HUES64 (cell line): ENCODE measurements around the gene GORASP1.

Source experiments
- H3K27ac ChIP-seq: 2 replicates; pipeline ENCODE4 v1.7.0; 2013; ENCODE audit warnings: low read depth, low read length, inconsistent platforms
- H3K27me3 ChIP-seq: 2 replicates; pipeline ENCODE4 v1.6.1; 2013; ENCODE audit warnings: mild to moderate bottlenecking, low read length; ENCODE audit not compliant: insufficient read depth
- H3K36me3 ChIP-seq: 2 replicates; pipeline ENCODE4 v1.6.1; 2013; ENCODE audit warnings: mild to moderate bottlenecking, low read length; ENCODE audit not compliant: insufficient read depth
- H3K4me1 ChIP-seq: 2 replicates; pipeline ENCODE4 v1.6.1; 2013; ENCODE audit warnings: mild to moderate bottlenecking, low read length, moderate library complexity; ENCODE audit not compliant: insufficient read depth
- H3K4me3 ChIP-seq: 2 replicates; pipeline ENCODE4 v1.5.1; 2013; ENCODE audit warnings: mild to moderate bottlenecking, low read length, moderate library complexity
- H3K9ac ChIP-seq: 2 replicates; pipeline ENCODE4 v1.6.1; 2013; ENCODE audit warnings: mild to moderate bottlenecking, low read depth, low read length
- H3K9me3 ChIP-seq: 2 replicates; pipeline ENCODE4 v1.6.1; 2013; ENCODE audit warnings: low read depth, low read length; ENCODE audit not compliant: insufficient read depth
- WGBS: fragments of 150-250, 120-280 bp; methylation state at CpG from one replicate; pipeline ENCODE4 v1.1.7; 2013; ENCODE audit warnings: missing lambda C conversion rate; 5-methylcytosine and 5-hydroxymethylcytosine counted together

The GORASP1 gene

DNA sequence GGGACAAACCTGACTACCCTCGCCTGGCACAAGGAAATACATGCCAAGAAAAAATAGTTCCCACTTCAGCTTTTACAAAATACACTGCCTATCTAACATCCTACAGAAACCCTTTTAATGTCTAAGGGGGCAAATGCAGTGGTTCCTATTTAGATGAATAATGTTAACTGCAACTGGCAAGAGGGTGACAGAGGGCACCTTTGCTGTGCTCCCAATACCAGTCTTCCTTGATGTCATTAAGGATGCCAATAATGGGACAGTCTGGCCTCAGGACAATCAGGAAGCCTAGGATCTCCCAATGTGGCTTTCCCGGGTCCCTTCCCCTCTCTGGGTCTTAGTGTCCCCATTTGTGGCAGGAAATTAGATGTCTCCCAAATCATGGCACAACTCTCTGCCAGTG, 32.0 kb upstream of the GORASP1 start:
- Histone ChIP-seq H3K4me1 (no peaks in the 10 kb centered on the region), H3K36me3 (peaks cover 44% of the 10 kb centered on the region)

DNA sequence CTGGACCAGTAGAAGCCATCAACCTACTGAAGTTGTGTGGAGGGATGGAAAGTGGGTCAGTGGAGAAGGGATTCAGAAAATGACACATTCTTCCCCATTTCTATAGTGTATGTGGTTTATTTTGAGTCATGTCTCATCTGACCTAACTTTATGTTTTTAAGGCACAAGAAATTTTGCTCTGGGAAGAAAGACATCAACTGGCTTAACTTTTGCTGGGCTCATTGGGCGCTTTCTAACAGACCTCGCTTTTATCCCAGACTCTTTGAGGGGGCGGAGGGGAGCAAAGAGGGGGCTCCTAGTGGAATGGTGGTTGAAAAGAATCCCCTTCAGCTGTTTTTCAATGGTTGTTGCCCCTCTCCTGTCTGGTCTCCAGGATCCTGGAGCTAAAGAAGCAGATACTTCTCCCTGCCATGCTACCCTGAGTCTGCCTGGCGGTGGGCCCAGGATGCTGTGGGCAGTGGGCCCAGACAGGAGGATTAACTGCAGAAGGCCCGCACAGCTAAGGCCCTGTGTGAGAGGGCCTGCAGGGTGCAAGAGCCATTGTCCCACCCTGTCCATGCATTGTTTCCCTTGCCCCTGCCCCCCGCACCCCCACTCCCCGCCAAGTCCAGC, 31.5 kb upstream of the GORASP1 start:
- WGBS: 90% methylated on average over 7 of the region's 7 CpGs

More for the DNA sequence above, 32.0 kb upstream of the GORASP1 start:
- WGBS: 96% methylated on average over 2 of the region's 2 CpGs
- H3K27me3 ChIP-seq: no peaks in the 10 kb centered on the region
- H3K27ac ChIP-seq: no peak overlapping the region
- H3K4me3 ChIP-seq: no peak overlapping the region
- no peak overlapping the region for H3K9ac ChIP-seq
- no peaks in the 10 kb centered on the region for H3K9me3 ChIP-seq

DNA sequence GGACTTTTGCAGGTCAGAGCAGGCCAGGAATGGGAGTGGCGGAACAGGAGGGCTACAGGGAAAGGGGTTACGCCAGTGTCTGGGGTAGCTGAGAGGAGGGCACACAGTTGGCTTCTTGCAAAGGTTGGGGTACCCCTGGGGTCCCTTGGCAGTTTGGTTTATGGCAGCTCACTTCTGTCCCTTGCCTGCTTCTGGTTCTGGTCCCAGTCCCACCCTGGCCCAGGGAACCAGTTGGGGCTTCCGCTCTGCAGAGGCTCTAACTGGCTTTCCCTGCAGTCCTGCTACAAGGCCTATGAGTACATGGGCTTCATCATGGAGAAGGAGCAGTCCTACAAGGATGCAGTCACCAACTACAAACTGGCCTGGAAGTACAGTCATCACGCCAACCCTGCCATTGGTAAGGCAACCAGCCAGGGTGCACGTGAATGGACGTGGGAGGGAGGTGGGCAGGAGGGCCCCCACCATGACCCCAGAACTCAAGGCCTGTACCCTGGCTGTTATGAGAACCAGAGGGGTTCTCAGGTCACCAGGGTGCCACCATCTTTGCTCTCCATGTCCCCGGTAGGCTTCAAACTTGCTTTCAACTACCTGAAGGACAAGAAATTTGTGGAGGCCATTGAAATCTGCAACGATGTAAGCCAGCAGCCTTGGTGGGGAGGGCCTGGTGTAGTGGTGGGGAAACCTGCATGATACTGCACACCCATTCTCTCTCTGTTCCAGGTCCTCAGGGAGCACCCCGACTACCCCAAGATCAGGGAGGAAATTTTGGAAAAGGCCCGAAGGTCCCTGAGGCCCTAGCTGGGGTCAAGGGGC, 30.8 kb upstream of the GORASP1 start:
- no peaks in the 10 kb centered on the region for H3K27me3 ChIP-seq
- H3K4me3 ChIP-seq: no peak overlapping the region
- H3K9ac ChIP-seq: no peak overlapping the region
- no peak overlapping the region for H3K27ac ChIP-seq
- 94% methylated on average over 10 of the region's 10 CpGs for WGBS
- H3K36me3 ChIP-seq: peaks cover 32% of the 10 kb centered on the region
- H3K9me3 ChIP-seq: no peaks in the 10 kb centered on the region
- H3K4me1 ChIP-seq: no peaks in the 10 kb centered on the region

More for the DNA sequence above, 31.5 kb upstream of the GORASP1 start:
- Histone ChIP-seq H3K4me1 (no peaks in the 10 kb centered on the region), H3K9ac (no peak overlapping the region), H3K27ac (no peak overlapping the region), H3K9me3 (no peaks in the 10 kb centered on the region), H3K36me3 (peaks cover 39% of the 10 kb centered on the region), H3K27me3 (no peaks in the 10 kb centered on the region), H3K4me3 (no peak overlapping the region)

DNA sequence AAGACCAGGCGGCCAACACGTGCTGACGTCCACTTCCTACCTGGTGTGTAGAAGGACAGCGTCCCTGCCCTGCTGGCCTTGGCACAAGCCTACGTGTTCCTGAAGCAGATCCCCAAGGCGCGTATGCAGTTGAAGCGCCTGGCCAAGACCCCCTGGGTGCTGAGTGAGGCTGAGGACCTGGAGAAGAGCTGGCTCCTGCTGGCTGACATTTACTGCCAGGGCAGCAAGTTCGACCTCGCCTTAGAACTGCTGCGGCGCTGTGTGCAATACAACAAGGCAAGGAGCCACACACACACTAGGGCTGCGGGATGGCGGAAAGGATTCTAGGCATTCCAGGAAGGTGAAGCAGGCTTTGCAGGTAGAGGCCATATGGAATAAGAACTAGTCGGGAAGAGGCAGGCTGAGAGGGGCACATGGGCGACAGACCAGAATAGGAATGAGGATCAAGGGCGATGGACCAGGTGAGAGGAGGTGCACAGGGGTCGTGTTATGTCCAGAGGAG, 30.1 kb upstream of the GORASP1 start:
- Histone ChIP-seq H3K36me3 (peaks cover 25% of the 10 kb centered on the region), H3K27ac (no peak overlapping the region), H3K27me3 (no peaks in the 10 kb centered on the region), H3K9me3 (no peaks in the 10 kb centered on the region), H3K4me3 (no peak overlapping the region), H3K9ac (no peak overlapping the region), H3K4me1 (no peaks in the 10 kb centered on the region)
- 94% methylated on average over 18 of the region's 18 CpGs for WGBS

DNA sequence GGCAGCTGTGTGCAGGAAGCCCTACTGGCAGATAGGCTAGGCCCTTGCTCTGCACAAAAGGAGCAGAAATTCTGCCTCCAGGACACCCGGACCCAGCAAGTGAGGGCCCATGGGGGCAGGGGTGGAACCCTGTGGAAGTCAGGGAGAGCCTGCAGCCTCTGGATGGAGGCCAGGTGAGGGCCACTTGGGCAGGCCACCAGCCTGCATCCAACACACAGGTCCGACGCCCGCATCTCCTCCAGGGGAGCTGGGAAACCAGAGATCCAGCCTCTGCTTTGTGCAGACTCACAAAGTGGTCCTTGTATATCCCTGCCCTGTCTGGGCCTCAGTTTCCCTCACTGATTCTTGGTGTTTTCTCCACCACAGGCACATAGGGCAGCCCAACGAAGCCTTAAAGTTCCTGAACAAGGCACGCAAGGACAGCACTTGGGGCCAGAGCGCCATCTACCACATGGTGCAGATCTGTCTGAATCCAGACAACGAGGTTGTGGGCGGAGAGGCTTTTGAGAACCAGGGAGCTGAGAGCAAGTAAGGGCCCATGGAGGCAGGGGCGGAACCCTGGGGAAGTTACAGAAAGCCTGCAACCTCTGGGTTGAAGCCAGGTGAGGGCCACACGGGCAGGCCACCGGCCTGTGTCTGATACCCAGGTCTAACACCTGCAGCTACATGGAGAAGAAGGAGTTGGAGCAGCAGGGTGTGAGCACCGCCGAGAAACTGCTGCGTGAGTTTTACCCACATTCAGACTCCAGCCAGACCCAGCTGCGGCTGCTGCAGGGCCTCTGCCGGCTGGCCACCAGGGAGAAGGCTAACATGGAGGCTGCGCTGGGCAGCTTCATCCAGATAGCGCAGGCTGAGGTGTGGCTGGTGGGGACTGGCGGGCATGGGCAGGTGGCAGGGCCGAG, 29.4 kb upstream of the GORASP1 start:
- no peaks in the 10 kb centered on the region for H3K9me3 ChIP-seq
- no peak overlapping the region for H3K4me3 ChIP-seq
- H3K4me1 ChIP-seq: no peaks in the 10 kb centered on the region
- no peak overlapping the region for H3K27ac ChIP-seq
- H3K9ac ChIP-seq: no peak overlapping the region
- 92% methylated on average over 21 of the region's 21 CpGs for WGBS
- H3K36me3 ChIP-seq: peaks cover 18% of the 10 kb centered on the region
- H3K27me3 ChIP-seq: no peaks in the 10 kb centered on the region

DNA sequence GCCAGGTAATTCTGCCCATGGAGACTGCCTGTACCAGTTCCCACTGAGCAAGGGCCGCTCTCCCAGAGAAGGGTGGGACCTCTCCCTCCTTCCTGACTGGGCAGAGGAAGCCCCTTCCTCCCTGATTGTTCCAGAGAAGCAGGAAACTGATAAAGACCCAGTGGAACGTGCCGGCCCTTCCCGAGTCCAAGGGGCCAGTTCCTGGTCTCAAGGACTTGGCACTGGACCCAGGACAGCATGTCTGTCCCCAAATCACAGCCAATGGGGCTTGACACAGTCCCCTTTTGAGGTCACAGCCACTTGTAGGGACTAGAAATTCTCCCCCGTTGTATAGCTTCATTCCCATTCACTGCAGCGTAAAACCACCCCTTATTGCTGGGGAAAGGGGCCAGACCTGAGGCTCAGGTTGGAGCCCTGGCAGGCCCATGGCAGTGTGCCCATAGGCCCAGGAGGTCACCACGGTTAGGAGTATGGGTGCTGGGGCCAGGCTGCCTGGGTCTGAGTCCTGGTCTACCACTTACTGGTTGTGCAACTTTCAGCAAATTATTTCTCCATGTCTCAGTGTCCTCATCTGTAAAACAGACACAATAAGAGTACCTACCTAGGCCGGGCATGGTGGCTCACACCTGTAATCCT, 27.9 kb upstream of the GORASP1 start:
- Histone ChIP-seq H3K4me3 (no peak overlapping the region), H3K9me3 (no peaks in the 10 kb centered on the region)
- 90% methylated on average over 8 of the region's 8 CpGs for WGBS

DNA sequence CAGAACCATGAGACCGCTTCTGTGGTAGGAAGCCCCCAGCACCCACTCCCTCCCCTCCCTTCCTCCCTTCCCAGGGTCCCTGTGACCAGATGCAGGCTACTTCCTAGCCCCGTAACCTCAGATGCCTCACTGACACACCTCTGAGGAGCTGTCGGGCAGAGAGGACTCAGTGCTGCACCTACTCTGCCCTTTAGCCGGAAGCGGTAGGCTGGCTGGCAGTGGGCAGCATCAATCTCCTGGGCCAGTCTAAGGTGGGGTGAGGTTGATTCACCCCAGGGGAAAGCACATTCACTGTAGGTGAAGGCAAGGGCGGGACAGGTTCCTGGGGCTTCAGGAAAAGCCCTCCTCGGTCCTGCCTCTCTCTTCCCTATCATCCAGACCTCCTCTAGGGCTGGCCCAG, 26.9 kb upstream of the GORASP1 start:
- Histone ChIP-seq H3K27ac (no peak overlapping the region), H3K36me3 (no peaks in the 10 kb centered on the region), H3K4me3 (no peak overlapping the region), H3K9ac (no peak overlapping the region), H3K4me1 (no peaks in the 10 kb centered on the region), H3K9me3 (no peaks in the 10 kb centered on the region), H3K27me3 (no peaks in the 10 kb centered on the region)
- WGBS: 92% methylated on average over 7 of the region's 7 CpGs

More for the DNA sequence above, 27.9 kb upstream of the GORASP1 start:
- no peak overlapping the region for H3K9ac ChIP-seq
- peaks cover 3% of the 10 kb centered on the region; the same call in 1 of the 2 replicates for H3K36me3 ChIP-seq
- H3K27ac ChIP-seq: no peak overlapping the region
- H3K4me1 ChIP-seq: no peaks in the 10 kb centered on the region
- H3K27me3 ChIP-seq: no peaks in the 10 kb centered on the region

DNA sequence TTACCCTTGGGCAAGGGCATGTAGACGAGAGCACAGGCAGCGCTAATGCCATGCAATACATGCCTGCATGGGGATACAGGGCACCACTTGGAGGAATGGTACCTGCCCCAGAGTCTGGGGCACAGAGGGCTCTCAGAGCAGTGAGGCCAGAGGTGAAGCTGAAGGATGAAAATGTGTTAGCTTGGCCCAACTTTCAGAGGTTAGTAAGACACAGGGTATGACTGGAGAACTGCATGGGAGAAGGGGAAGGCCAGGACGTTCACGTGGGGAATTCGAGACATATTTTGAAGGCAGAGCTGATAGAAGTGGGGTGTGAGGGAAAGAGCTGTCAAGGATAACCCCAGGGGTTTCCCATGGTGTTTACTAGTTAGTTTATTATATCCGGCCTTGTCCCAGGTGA, 26.4 kb upstream of the GORASP1 start:
- no peaks in the 10 kb centered on the region for H3K9me3 ChIP-seq
- no peak overlapping the region for H3K9ac ChIP-seq
- no peaks in the 10 kb centered on the region for H3K36me3 ChIP-seq
- no peaks in the 10 kb centered on the region for H3K4me1 ChIP-seq
- no peak overlapping the region for H3K27ac ChIP-seq
- WGBS: 76% methylated on average over 6 of the region's 6 CpGs
- no peak overlapping the region for H3K4me3 ChIP-seq
- H3K27me3 ChIP-seq: no peaks in the 10 kb centered on the region

DNA sequence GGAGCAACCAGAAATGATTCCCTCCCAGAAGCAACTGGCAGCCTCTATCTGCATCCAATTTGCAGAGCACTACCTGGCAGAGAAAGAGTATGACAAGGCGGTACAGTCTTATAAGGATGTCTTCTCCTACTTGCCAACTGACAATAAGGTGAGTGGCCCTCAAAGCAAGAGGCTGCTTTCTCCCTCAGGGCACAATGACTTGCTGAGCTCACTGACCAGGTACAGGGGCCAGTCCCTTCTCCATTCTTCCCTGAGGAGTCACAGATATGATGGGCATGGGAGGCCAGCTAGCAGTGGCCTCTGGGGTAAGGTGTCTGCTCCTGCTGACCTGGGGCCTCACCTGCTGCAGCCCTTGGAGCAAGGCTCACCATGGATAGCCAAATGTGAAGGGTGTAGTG, 25.7 kb upstream of the GORASP1 start:
- H3K4me1 ChIP-seq: no peaks in the 10 kb centered on the region
- no peaks in the 10 kb centered on the region for H3K27me3 ChIP-seq
- no peak overlapping the region for H3K4me3 ChIP-seq
- no peaks in the 10 kb centered on the region for H3K9me3 ChIP-seq
- H3K27ac ChIP-seq: no peak overlapping the region
- no peaks in the 10 kb centered on the region for H3K36me3 ChIP-seq
- WGBS: 95% methylated on average over 1 of the region's 1 CpG
- no peak overlapping the region for H3K9ac ChIP-seq

DNA sequence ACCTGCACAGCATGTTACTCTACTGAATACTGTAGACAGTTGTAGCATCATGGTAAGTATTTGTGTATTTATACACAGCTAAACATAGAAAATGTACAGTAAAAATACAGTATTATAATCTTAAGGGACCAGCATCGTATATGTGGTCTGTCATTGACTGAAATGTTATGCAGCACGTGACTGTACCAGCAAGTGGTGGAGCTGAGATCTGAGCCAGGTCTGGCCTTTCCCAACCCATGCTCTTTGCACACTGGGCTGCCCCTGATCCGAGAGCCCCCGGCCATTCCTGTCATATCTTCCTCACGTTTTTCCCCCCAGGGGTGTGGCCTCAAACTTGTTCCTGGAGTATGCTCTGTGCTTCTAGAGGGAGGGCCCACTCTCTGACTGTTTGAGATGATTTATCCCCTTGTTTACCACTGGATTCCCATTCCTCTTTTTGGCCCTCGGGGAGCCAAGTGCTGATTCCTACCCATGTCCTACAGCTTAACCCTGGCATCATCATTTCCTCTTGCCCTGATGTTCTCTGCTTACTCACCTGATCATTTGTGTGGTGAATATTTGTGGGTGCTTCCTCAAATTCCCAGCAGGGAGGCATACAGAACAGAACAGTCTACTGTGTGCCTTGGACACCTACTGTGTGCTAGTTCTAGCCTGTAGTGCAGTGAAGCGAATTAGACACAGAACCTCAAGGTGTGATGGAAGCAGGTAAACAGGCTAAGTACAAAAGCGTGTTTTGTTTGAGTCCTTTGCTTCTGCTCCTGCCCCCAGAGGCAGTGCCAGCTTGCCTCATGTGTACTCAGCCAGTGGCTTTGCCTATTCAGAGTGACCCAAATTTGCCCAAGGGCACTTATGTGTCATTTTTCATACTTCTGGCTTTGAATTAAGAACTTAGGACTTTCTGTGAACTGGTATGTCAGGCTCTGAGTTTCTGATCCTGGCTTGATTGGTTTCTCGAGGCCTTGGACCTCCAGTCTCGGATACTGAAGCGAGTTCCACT, 25.0 kb upstream of the GORASP1 start:
- Histone ChIP-seq H3K9ac (no peak overlapping the region), H3K9me3 (no peaks in the 10 kb centered on the region), H3K4me1 (no peaks in the 10 kb centered on the region), H3K36me3 (no peaks in the 10 kb centered on the region), H3K27me3 (no peaks in the 10 kb centered on the region), H3K27ac (no peak overlapping the region), H3K4me3 (no peak overlapping the region)
- WGBS: 88% methylated on average over 11 of the region's 11 CpGs
